PFSK-1 (cell line): ENCODE results near the gene TTLL10.

ENCODE experiments used
- FOXP2 ChIP-seq: optimal IDR thresholded peaks from 2 replicates; pipeline ENCODE3; 2011; ENCODE audit warnings: borderline replicate concordance, control low read depth, inconsistent platforms; ENCODE audit not compliant: insufficient read depth; ENCODE audit errors: extremely low read length, extremely low read depth
- POLR2AphosphoS5 ChIP-seq: IDR thresholded peaks from 2 replicates; pipeline ENCODE4 v1.6.1; 2012; ENCODE audit warnings: low read depth, mild to moderate bottlenecking, control low read depth, low read length, moderate library complexity
- SIN3A ChIP-seq: IDR thresholded peaks from 2 replicates; pipeline ENCODE4 v1.6.1; 2012; ENCODE audit warnings: mild to moderate bottlenecking, low read length, moderate library complexity, borderline replicate concordance; ENCODE audit not compliant: insufficient read depth
- TAF1 ChIP-seq: IDR thresholded peaks from 2 replicates; pipeline ENCODE4 v1.6.1; 2012; ENCODE audit warnings: low read length, control low read depth, borderline replicate concordance; ENCODE audit not compliant: insufficient read depth
- TF ChIP-seq, protein P1 (sequence below), 2 experiments: IDR thresholded peaks; 2 replicates each; pipeline versions ENCODE4 v1.6.1 to v1.8.0; 2011 to 2012; ENCODE audit warnings: low read depth in 2 of 2, low read length in 2 of 2, control low read depth in 1 of 2, inconsistent platforms in 1 of 2, mild to moderate bottlenecking in 1 of 2, moderate library complexity in 1 of 2; ENCODE audit not compliant: insufficient read depth in 1 of 2

DNA sequence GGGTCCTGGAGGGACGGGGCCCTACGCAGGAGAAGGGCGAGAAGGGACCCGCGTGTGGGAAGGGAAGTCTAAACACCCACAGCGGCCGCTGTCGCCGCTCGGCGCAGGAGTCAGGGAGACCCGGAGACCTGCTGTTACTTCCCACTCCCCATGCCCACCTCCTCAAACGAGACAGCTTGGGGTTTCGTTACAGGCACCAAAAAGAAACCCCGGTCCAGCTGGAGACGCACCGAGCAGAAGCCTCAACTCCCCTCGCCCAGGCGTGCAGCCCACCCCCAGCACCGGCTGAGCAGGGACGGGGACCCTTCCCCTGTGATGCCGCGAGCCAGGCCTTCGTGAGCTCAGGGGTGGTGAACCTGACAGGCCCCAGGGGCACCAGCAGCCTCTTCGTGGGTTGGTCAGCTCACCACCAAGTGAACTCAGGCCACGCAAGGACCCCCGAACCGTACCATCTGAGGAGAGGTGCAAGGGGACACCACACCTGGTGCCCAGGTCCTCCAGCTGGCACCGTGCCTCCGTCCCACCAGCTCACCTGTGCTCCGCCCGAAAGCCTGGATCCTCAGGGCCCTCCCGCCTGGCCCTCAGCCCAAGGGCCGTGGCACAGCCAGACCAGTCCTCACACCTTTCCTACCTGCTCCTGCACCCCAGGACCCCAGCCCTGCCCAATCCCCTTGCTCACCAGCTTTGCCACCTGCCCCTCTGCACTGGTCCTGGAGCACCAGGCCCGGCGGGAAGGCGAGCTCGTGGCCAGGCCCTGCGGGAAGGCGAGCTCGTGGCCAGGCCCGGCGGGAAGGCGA is 53.1 kb downstream of the TTLL10 start:
- no peak for TF ChIP-seq POLR2AphosphoS5
- no peak for TF ChIP-seq FOXP2
- TF ChIP-seq SIN3A: no peak
- TF ChIP-seq, protein P1, sequence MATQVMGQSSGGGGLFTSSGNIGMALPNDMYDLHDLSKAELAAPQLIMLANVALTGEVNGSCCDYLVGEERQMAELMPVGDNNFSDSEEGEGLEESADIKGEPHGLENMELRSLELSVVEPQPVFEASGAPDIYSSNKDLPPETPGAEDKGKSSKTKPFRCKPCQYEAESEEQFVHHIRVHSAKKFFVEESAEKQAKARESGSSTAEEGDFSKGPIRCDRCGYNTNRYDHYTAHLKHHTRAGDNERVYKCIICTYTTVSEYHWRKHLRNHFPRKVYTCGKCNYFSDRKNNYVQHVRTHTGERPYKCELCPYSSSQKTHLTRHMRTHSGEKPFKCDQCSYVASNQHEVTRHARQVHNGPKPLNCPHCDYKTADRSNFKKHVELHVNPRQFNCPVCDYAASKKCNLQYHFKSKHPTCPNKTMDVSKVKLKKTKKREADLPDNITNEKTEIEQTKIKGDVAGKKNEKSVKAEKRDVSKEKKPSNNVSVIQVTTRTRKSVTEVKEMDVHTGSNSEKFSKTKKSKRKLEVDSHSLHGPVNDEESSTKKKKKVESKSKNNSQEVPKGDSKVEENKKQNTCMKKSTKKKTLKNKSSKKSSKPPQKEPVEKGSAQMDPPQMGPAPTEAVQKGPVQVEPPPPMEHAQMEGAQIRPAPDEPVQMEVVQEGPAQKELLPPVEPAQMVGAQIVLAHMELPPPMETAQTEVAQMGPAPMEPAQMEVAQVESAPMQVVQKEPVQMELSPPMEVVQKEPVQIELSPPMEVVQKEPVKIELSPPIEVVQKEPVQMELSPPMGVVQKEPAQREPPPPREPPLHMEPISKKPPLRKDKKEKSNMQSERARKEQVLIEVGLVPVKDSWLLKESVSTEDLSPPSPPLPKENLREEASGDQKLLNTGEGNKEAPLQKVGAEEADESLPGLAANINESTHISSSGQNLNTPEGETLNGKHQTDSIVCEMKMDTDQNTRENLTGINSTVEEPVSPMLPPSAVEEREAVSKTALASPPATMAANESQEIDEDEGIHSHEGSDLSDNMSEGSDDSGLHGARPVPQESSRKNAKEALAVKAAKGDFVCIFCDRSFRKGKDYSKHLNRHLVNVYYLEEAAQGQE (IDR thresholded peaks at IDR 0.05; ENCODE audit: insufficient read depth in 1 of 2, low read depth in 2 of 2, low read length in 2 of 2): no peak
- no peak for TF ChIP-seq TAF1
